ENCODE data around the gene SPATA16. TPM values are rescaled to one million over a fixed set of nuclear protein-coding genes. Genes with fewer than 3 reads are reported as not detected.

The SPATA16 gene
- total RNA-seq, 2 experiments from 2014 or later, result not detected

DNA sequence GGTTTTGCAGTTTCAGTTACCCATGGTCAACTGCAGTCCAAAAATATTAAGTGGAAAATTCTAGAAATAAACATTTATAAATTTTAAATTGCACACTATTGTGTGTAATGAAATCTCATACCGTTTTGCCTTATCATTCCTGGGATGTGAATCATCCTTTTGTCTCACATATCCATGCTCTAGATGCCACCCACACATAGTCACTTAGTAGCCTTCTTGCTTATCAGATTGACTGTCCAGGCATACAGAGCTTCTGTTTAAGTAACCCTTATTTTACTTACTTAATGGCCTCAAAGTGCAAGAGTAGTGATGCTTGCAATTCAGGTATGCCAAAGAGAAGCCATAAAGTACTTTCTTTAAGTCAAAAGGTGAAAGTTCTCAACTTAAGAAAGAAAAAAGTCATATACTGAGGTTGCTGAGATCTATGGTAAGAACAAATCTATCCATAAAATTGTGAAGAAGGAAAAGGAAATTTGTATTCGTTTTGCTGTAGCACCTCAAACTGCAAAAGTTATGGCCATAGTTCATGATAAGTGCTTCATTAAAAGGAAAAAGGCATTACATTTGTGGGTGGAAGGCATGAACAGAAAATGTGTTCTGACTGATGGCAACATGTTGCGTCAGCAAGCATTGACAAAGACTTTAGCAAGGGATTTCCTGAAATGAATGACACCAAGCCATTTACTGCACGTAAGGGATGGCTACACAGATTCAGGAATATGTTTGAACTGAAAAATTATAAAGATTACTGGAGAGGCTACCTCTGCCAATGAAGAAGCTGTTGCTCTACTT, 43.8 kb downstream of the SPATA16 start:
- no peak for DNase-seq
- CTCF ChIA-PET, result no interaction called here

DNA sequence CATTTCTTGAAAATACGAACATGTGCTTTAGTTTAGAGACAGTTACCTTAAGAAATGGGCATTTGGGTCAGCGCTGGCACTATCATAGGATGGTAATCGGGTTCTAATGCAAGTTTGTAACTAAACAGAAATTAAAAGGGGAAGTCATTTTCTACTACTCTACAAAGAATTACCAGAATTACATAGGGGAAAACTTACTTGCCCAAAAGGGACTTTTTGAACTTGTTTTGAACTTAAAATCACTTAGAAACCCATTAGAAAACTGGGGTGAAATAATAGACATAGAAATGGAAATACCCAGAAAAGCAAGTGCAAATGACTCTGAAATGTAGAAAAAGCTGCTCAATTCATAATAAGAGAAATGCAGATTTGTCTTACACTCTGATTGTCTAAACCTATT, 44.9 kb downstream of the SPATA16 start:
- CTCF ChIA-PET, result no interaction called here
- Mint-ChIP-seq H3K27me3 (ENCODE audit: low read depth) (no peaks in the 10 kb centered on the region), H3K27ac (no peak overlapping the region), H3K4me1 (ENCODE audit: low read depth) (no peaks in the 10 kb centered on the region), H3K4me3 (no peak overlapping the region), H3K36me3 (ENCODE audit: low read depth) (no peaks in the 10 kb centered on the region), H3K9me3 (no peaks in the 10 kb centered on the region)
- no peak for DNase-seq
- intact Hi-C loops (cut with micrococcal nuclease), result loop anchor here (10.0 kb wide), 1 partner anchor 211 kb away; no protein-coding TSS in a partner anchor

More for the DNA sequence above, 43.8 kb downstream of the SPATA16 start:
- Mint-ChIP-seq H3K27me3 (ENCODE audit: low read depth) (no peaks in the 10 kb centered on the region), H3K4me1 (ENCODE audit: low read depth) (no peaks in the 10 kb centered on the region), H3K9me3 (no peaks in the 10 kb centered on the region), H3K4me3 (no peak overlapping the region), H3K36me3 (ENCODE audit: low read depth) (no peaks in the 10 kb centered on the region), H3K27ac (no peak overlapping the region)
- intact Hi-C loops (cut with micrococcal nuclease), result loop anchor here (10.0 kb wide), 1 partner anchor 212 kb away; no protein-coding TSS in a partner anchor

DNA sequence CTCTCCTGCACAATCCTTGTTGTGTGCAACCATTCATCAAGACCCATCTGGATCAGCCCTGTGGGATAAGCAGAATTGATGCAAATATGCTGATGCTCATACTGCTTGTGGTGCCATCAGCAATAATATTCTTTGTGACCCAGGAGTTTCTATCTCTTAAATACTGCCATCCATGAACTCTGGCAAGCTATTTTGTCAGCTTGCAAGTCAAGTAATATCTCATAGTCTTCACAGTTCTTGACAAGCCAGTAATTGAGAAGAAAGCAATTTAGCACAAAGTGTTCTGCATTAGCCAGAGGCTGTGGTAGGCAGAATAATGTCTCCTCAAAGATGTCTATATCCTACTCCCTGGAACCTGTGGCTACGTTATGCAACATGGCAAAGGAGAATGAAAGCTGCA, 49.0 kb downstream of the SPATA16 start:
- no peaks in the 10 kb centered on the region for H3K36me3 Mint-ChIP-seq (ENCODE audit: low read depth)
- no peaks in the 10 kb centered on the region for H3K27me3 Mint-ChIP-seq (ENCODE audit: low read depth)
- no peak for DNase-seq
- H3K4me3 Mint-ChIP-seq, result no peak overlapping the region
- CTCF ChIA-PET, result no interaction called here
- no peaks in the 10 kb centered on the region for H3K4me1 Mint-ChIP-seq (ENCODE audit: low read depth)
- intact Hi-C loops (cut with micrococcal nuclease), result loop anchor here (10.0 kb wide), 1 partner anchor 207 kb away; no protein-coding TSS in a partner anchor
- no peak overlapping the region for H3K27ac Mint-ChIP-seq
- H3K9me3 Mint-ChIP-seq, result peaks cover 2% of the 10 kb centered on the region

DNA sequence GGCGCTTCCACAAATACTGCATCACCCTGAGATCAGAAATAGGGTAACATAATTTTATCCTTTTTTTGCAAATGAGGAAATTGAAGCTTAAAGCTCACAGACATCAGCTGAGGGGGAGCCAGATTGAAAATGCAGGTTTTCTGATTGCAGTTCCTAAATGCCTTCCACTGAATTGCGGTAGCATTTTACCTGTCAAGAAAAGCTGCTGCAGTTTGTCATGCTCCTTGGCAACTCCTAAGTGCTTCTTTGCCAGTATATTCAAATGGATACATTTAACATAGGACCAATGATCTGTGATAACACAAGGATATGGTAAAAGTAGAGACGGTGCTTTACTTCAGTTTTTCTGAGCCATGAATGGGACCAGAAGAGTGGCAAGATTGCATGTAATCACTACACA, 50.5 kb downstream of the SPATA16 start:
- DNase-seq, result no peak
- no peak overlapping the region for H3K27ac Mint-ChIP-seq
- H3K4me1 Mint-ChIP-seq (ENCODE audit: low read depth), result no peaks in the 10 kb centered on the region
- no peaks in the 10 kb centered on the region for H3K36me3 Mint-ChIP-seq (ENCODE audit: low read depth)
- CTCF ChIA-PET, result no interaction called here
- H3K4me3 Mint-ChIP-seq, result no peak overlapping the region
- no peaks in the 10 kb centered on the region for H3K27me3 Mint-ChIP-seq (ENCODE audit: low read depth)
- intact Hi-C loops (cut with micrococcal nuclease), result loop anchor here (10.0 kb wide), 1 partner anchor 206 kb away; no protein-coding TSS in a partner anchor
- H3K9me3 Mint-ChIP-seq, result peaks cover 2% of the 10 kb centered on the region

DNA sequence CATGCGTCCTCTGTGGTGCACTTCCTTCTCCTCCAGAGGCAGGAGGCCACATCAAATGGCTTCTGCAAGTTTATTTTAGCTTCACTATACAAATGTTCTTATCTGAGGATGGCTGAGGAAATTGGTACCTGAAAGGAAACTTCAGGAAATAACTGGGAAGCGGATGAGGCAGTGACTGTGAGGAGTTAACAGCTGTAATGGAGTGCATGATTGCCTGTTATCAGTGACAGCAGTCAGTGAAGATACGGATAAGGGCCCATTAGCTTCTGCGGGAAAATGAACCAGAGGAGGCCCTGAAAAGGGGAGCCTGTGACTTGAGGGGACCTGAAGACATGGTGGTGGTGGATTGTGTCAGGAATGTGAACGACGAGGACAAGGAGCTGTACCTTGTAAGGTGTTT, 51.8 kb downstream of the SPATA16 start:
- no peak overlapping the region for H3K4me3 Mint-ChIP-seq
- H3K27ac Mint-ChIP-seq, result no peak overlapping the region
- CTCF ChIA-PET, result no interaction called here
- H3K4me1 Mint-ChIP-seq (ENCODE audit: low read depth), result no peaks in the 10 kb centered on the region
- no peak for DNase-seq
- H3K27me3 Mint-ChIP-seq (ENCODE audit: low read depth), result no peaks in the 10 kb centered on the region
- intact Hi-C loops (cut with micrococcal nuclease), result no loop called here
- H3K36me3 Mint-ChIP-seq (ENCODE audit: low read depth), result no peaks in the 10 kb centered on the region
- peaks cover 4% of the 10 kb centered on the region for H3K9me3 Mint-ChIP-seq

DNA sequence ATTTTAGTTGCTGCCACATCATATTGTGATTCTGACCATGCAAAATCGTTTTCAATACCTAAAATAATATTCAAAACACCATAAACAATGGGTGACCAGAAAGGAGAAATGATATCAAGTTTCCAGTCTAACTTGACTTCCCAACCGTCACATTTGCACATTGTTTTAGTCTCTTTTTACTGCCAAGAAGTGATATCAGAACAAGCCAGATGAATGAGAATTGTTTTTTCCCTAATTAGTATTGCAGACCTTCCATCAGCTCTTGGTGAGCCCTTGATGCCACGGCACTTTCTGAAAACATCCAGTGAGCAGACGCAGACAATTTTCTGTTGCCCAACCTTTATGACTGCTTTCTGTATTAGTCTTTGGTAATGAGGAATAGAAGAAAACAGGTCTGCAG, 62.5 kb downstream of the SPATA16 start:
- CTCF ChIA-PET, result no interaction called here
- Mint-ChIP-seq H3K27ac (no peak overlapping the region), H3K4me1 (ENCODE audit: low read depth) (no peaks in the 10 kb centered on the region), H3K36me3 (ENCODE audit: low read depth) (no peaks in the 10 kb centered on the region), H3K27me3 (ENCODE audit: low read depth) (no peaks in the 10 kb centered on the region), H3K4me3 (no peak overlapping the region), H3K9me3 (peaks cover 6% of the 10 kb centered on the region)
- intact Hi-C loops (cut with micrococcal nuclease), result no loop called here
- no peak for DNase-seq

DNA sequence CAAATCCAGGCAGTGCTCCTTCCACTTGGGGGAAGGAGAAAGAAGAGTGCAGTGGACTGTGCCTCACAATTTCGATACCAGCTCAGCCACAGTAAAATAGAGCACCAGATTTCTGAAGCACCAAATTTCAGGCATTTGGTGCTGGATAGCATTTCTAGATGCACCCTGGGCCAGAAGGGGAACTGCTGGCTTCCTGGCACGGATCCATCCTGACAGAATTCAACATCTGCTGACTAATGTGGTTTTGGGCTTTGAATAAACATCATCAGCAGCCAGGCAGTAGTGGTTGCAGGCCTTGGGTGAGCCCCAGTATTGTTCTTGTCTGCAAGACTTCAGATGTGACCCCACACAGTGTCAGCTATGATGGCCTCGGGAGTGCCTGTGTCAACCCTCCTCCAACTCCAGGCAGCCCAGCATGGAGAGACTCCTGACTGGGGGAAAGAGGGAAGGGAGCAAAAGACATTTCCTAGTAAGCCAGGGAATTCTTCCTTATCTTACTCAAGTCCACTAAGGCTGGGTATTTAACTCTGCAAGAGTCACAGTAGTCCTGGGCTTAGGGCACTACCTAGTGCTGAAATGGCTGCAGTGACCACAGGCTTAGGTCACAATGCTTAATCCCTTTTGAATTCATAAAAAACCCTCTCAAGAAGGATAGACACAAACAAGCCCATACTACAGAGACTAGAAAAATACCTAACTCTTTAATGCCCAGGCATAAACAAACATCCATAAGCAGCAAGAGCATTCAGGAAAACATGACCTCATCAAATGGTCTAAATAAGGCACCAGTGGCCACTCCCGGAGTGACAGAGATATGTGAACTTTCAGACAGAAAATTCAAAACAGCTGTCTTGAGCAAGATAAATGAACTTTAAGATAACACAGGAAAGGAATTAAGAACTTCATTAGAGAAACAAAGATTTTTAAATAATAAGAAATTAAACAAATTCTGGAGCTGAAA, 74.7 kb downstream of the SPATA16 start:
- intact Hi-C loops (cut with micrococcal nuclease), result no loop called here
- H3K4me3 Mint-ChIP-seq, result no peak overlapping the region
- no peak for DNase-seq
- CTCF ChIA-PET, result no interaction called here
- H3K27me3 Mint-ChIP-seq (ENCODE audit: low read depth), result no peaks in the 10 kb centered on the region
- no peaks in the 10 kb centered on the region for H3K36me3 Mint-ChIP-seq (ENCODE audit: low read depth)
- H3K27ac Mint-ChIP-seq, result no peak overlapping the region
- H3K9me3 Mint-ChIP-seq, result peaks cover 14% of the 10 kb centered on the region
- H3K4me1 Mint-ChIP-seq (ENCODE audit: low read depth), result no peaks in the 10 kb centered on the region

DNA sequence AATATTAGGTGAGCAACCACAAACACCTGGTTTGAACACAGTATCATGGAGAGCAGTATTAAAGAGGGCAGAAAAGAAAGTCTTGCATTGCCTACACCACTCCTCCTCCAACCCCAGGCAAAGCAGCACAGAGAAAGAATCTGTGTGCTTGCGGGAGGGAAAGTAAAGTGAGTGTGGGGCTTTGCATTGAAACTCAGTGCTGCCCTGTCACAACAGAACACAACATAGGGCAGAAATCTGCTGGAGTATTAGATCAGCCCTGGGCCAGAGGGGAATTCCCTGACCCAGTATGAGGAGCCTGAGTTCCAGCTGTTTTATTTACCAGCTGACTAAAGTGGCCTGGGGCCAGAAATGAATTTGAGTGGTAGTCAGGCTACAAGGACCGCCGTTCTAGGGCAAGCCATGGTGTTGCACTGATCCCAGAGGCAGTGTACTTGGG, 75.5 kb downstream of the SPATA16 start:
- no peak for DNase-seq
- Mint-ChIP-seq H3K27me3 (ENCODE audit: low read depth) (no peaks in the 10 kb centered on the region), H3K4me3 (no peak overlapping the region), H3K4me1 (ENCODE audit: low read depth) (no peaks in the 10 kb centered on the region), H3K9me3 (peaks cover 12% of the 10 kb centered on the region), H3K27ac (no peak overlapping the region), H3K36me3 (ENCODE audit: low read depth) (no peaks in the 10 kb centered on the region)
- intact Hi-C loops (cut with micrococcal nuclease), result no loop called here
- CTCF ChIA-PET, result no interaction called here

DNA sequence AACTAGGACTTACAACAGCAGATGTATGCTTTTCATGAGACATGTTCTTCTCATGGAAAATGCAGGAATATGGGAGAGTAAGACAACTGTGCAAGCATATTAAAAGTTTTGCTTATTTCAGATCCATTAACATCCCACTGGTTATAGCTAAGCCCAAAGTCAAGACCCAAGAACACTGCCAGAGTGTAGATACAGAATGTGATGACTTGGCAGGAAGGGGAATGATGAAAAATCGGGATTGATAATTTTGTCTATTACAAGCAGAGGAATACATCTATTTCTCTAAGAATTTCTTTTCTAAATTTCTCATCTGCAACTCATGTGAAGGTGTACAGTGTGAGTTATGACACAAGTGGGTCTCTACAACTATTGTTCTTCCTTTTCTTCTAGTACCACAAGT, 76.4 kb downstream of the SPATA16 start:
- CTCF ChIA-PET, result no interaction called here

DNA sequence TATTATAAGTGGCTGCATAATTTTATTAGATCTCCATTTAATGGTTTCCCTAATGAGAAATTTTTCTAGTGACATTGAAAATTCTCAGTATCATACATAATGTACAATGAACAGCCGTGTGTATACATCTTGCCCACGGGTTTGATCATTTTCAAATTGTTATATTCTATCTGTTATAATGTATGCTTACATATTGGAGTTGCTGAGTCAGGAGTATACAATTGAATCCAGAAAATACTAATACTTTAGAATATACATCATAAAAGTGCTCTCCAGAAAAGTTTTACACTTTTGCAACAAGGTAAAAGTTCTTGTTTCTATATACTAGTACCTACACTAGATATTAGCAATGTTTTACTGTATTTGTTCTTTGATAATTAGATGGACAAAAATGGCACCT, 82.8 kb downstream of the SPATA16 start:
- H3K4me3 Mint-ChIP-seq, result no peak overlapping the region
- no peaks in the 10 kb centered on the region for H3K9me3 Mint-ChIP-seq
- no peak overlapping the region for H3K27ac Mint-ChIP-seq
- intact Hi-C loops (cut with micrococcal nuclease), result no loop called here
- CTCF ChIA-PET, result no interaction called here
- no peaks in the 10 kb centered on the region for H3K27me3 Mint-ChIP-seq (ENCODE audit: low read depth)
- H3K4me1 Mint-ChIP-seq (ENCODE audit: low read depth), result no peaks in the 10 kb centered on the region
- no peaks in the 10 kb centered on the region for H3K36me3 Mint-ChIP-seq (ENCODE audit: low read depth)
- no peak for DNase-seq

More for the DNA sequence above, 76.4 kb downstream of the SPATA16 start:
- no peak overlapping the region for H3K27ac Mint-ChIP-seq
- no peaks in the 10 kb centered on the region for H3K4me1 Mint-ChIP-seq (ENCODE audit: low read depth)
- no peaks in the 10 kb centered on the region for H3K27me3 Mint-ChIP-seq (ENCODE audit: low read depth)
- no peak overlapping the region for H3K4me3 Mint-ChIP-seq
- intact Hi-C loops (cut with micrococcal nuclease), result no loop called here
- H3K36me3 Mint-ChIP-seq (ENCODE audit: low read depth), result no peaks in the 10 kb centered on the region
- peaks cover 11% of the 10 kb centered on the region for H3K9me3 Mint-ChIP-seq
- DNase-seq, result no peak

DNA sequence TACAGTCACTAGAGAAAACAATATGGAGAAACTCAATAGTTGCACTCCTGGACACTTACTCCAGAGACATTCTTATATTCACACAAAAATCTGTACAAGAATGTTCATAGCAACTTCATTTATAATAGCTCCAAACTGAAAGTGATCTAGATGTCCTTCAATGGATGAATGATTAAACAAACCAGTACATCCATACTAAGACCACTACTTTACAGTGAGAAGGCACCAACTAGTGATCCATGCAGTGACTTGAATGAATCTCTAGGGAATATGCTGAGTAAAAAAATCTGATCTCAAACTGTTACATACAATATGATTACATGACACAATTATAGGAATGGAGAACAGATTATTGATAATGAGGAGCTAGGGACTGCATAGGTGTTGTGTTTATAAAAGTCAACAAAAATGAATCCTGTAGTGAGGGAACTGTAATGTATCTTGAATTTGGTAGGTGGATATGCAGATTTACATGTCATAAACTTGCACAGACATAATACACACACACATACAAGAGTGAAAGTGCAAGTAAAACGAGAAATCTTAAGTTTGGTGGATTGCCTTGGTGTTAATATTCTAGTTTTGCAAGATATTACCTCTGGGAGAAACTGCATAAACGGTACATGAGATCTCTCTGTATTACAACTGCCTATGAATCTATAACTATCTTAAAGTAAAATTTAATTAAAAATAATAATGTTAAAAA, 85.7 kb downstream of the SPATA16 start:
- H3K4me1 Mint-ChIP-seq (ENCODE audit: low read depth), result no peaks in the 10 kb centered on the region
- intact Hi-C loops (cut with micrococcal nuclease), result no loop called here
- no peak overlapping the region for H3K4me3 Mint-ChIP-seq
- no peaks in the 10 kb centered on the region for H3K27me3 Mint-ChIP-seq (ENCODE audit: low read depth)
- CTCF ChIA-PET, result no interaction called here
- no peak for DNase-seq
- H3K36me3 Mint-ChIP-seq (ENCODE audit: low read depth), result no peaks in the 10 kb centered on the region
- no peaks in the 10 kb centered on the region for H3K9me3 Mint-ChIP-seq
- H3K27ac Mint-ChIP-seq, result no peak overlapping the region

DNA sequence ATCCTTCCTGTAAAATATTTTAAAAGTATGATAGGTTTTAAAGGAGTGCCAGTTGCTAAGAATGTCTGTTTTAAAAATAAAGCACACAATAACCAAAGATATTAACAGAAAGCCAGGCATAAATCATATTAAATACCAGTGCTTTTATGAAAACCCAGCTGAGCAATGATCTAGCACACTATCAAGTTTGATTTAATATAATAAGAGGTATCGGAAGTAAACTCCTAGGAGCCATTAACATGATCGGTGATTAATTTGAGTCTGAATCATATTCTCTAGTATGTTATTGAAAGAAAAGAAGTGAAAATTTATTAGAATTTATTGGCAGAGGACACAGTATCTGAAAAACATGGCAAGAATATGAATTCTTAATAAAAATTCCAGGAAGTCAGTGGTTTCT, 91.7 kb downstream of the SPATA16 start:
- H3K27me3 Mint-ChIP-seq (ENCODE audit: low read depth), result no peaks in the 10 kb centered on the region
- CTCF ChIA-PET, result no interaction called here
- H3K36me3 Mint-ChIP-seq (ENCODE audit: low read depth), result no peaks in the 10 kb centered on the region
- intact Hi-C loops (cut with micrococcal nuclease), result loop anchor here (5.0 kb wide), 1 partner anchor 212 kb away; no protein-coding TSS in a partner anchor
- H3K4me1 Mint-ChIP-seq (ENCODE audit: low read depth), result no peaks in the 10 kb centered on the region
- no peak for DNase-seq
- no peak overlapping the region for H3K27ac Mint-ChIP-seq
- H3K9me3 Mint-ChIP-seq, result no peaks in the 10 kb centered on the region
- H3K4me3 Mint-ChIP-seq, result no peak overlapping the region
